Umbilical cord (tissue), 2 donors: Measurements from ENCODE around the gene ELF3. TPM values are rescaled to one million over a fixed set of nuclear protein-coding genes. Genes with fewer than 3 reads are reported as not detected.
"Not testable (repeated sequence)": the region's sequence is repeated elsewhere in the genome, so short reads cannot be mapped to it uniquely, and the experiment has no call there.

Source experiments
- DNase-seq: peaks from one replicate; pipeline ENCODE4 v3.0.0-alpha.2; 2015; ENCODE audit warnings: low spot score
- total RNA-seq: library from RNA; depleted of rRNA; stranded (reverse); fragments of >200 nt; gene quantifications from one replicate; pipeline ENCODE4 v1.2.3, GENCODE V29; 2014; ENCODE audit warnings: low replicate concordance; ENCODE audit not compliant: insufficient read depth

Gene ELF3
- total RNA-seq, 1 donor from 2014 or later: 4.3 TPM

GRCh38 chr1:202034683-202035462, 24.5 kb downstream of the ELF3 start:
- DNase-seq: peak; percentile 92

GRCh38 chr1:202036595-202037387, 26.4 kb downstream of the ELF3 start:
- DNase-seq: no peak

GRCh38 chr1:202037706-202038296, 27.4 kb downstream of the ELF3 start:
- DNase-seq: no peak

GRCh38 chr1:202038688-202039346, 28.4 kb downstream of the ELF3 start:
- DNase-seq: no peak

- DNase-seq: no peak
These were observed 35.3 kb downstream of the ELF3 start for GRCh38 chr1:202045705-202046104.

GRCh38 chr1:202046227-202046626, 35.8 kb downstream of the ELF3 start:
- peak; percentile 50 for DNase-seq

- DNase-seq: no peak
These were observed 36.6 kb downstream of the ELF3 start for GRCh38 chr1:202046748-202047708.

- no peak for DNase-seq
These were observed 37.6 kb downstream of the ELF3 start for GRCh38 chr1:202047977-202048376.

- DNase-seq: peak; percentile 33
These were observed 38.7 kb downstream of the ELF3 start for GRCh38 chr1:202049129-202049528.

GRCh38 chr1:202054094-202054493, 43.7 kb downstream of the ELF3 start:
- DNase-seq: no peak

GRCh38 chr1:202054673-202055072, 44.3 kb downstream of the ELF3 start:
- DNase-seq: not testable (repeated sequence)

- peak; percentile 48 for DNase-seq
These were observed 46.4 kb downstream of the ELF3 start for GRCh38 chr1:202056644-202057334.

GRCh38 chr1:202057335-202057704, 46.9 kb downstream of the ELF3 start:
- not testable (repeated sequence) for DNase-seq

GRCh38 chr1:202058001-202058908, 47.9 kb downstream of the ELF3 start:
- no peak for DNase-seq

GRCh38 chr1:202061055-202061454, 50.7 kb downstream of the ELF3 start:
- no peak for DNase-seq

GRCh38 chr1:202061787-202062186, 51.4 kb downstream of the ELF3 start:
- DNase-seq: not testable (repeated sequence)

- DNase-seq: not testable (repeated sequence)
These were observed 52.2 kb downstream of the ELF3 start for GRCh38 chr1:202062636-202063035.

- DNase-seq: no peak
These were observed 52.7 kb downstream of the ELF3 start for GRCh38 chr1:202063093-202063492.

GRCh38 chr1:202064889-202065312, 54.5 kb downstream of the ELF3 start:
- not testable (repeated sequence) for DNase-seq
